ENCODE measurements around the gene CMKLR1. TPM values are rescaled to one million over a fixed set of nuclear protein-coding genes. Genes with fewer than 3 reads are reported as not detected.

Gene CMKLR1
- total and polyA plus RNA-seq, 9 of the 15 experiments (the other 6 are each of a cell fraction or from before 2014, with no cell fraction given) = 0.11 to 1.4 (median 0.20) TPM

DNA sequence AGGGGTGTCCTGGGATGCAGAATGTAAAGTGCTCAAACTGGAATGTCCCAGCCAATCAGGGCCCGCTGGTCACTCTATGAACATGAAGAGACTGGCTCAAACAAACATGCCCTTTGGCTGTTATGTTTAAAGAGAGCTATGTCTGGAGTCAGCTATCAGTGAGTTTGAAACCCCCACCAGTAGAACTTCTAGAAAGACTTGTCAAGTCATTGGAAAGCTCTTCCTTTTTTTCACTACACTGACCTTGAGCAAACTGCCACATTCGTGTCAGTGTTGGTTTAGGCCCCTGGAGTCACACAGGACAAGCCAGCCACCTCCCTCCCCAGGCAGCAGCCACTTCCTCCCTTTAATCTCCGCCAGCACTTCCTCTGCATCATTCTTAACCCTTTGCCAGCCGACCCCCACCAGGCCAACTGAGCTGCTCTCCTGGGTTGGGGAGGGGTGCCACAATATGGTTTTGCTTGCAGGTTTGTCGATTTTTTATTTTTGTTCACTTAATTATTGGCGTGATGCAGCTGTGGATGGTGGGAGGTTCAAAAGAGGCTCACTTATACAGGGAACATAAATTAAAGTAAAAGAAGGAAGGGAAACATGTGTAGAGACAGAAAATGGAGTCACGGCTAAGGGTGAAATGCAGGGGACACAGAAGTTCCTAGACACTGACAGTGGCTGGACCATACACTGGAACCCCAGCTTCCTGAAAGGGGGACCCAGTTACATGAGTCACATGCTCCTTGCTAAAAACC is 25.3 kb downstream of the CMKLR1 start (continued):
- TF ChIP-seq ZNF695 (CRISPR knock-in tag; IDR thresholded peaks at IDR 0.05) (no peak), BRD4 (IDR thresholded peaks at IDR 0.05) (peak; percentile 53; the same call in 1 of the 2 replicates), MEIS2 (IDR thresholded peaks at IDR 0.05; ENCODE audit: partially characterized antibody) (peak; percentile 29), CBFA2T3 (IDR thresholded peaks at IDR 0.05) (peak; percentile 46; the same call in 1 of the 2 replicates), REST (IDR thresholded peaks at IDR 0.05; ENCODE audit: borderline replicate concordance) (peak; percentile 24; the same call in 1 of the 2 replicates), REST (CRISPR knock-in tag; IDR thresholded peaks at IDR 0.05; ENCODE audit: low read depth) (no peak), ESRRA (IDR thresholded peaks at IDR 0.05; ENCODE audit: borderline replicate concordance, low read depth) (peak; percentile 92), ETV5 (CRISPR knock-in tag; IDR thresholded peaks at IDR 0.05; ENCODE audit: low read depth) (0 out of 2 replicates have a peak, but pooled peaks have one; percentile 13), EHMT2 (IDR thresholded peaks at IDR 0.05) (0 out of 2 replicates have a peak, but pooled peaks have one; percentile 20), DPF2 (IDR thresholded peaks at IDR 0.05) (peak; percentile 64; the same call in 1 of the 2 replicates), C11orf30 (IDR thresholded peaks at IDR 0.05; ENCODE audit: low read depth) (0 out of 2 replicates have a peak, but pooled peaks have one; percentile 26), ZNF282 (CRISPR knock-in tag; IDR thresholded peaks at IDR 0.05) (no peak), EP300 (IDR thresholded peaks at IDR 0.05; ENCODE audit: low read length) (peak; percentile 59), CREM (IDR thresholded peaks at IDR 0.05; ENCODE audit: low read depth) (peak; percentile 65; the same call in 1 of the 2 replicates), CXXC5 (CRISPR knock-in tag; IDR thresholded peaks at IDR 0.05) (0 out of 2 replicates have a peak, but pooled peaks have one; percentile 16), ZNF717 (CRISPR knock-in tag; IDR thresholded peaks at IDR 0.05) (no peak)
- TF ChIP-seq, protein P1, sequence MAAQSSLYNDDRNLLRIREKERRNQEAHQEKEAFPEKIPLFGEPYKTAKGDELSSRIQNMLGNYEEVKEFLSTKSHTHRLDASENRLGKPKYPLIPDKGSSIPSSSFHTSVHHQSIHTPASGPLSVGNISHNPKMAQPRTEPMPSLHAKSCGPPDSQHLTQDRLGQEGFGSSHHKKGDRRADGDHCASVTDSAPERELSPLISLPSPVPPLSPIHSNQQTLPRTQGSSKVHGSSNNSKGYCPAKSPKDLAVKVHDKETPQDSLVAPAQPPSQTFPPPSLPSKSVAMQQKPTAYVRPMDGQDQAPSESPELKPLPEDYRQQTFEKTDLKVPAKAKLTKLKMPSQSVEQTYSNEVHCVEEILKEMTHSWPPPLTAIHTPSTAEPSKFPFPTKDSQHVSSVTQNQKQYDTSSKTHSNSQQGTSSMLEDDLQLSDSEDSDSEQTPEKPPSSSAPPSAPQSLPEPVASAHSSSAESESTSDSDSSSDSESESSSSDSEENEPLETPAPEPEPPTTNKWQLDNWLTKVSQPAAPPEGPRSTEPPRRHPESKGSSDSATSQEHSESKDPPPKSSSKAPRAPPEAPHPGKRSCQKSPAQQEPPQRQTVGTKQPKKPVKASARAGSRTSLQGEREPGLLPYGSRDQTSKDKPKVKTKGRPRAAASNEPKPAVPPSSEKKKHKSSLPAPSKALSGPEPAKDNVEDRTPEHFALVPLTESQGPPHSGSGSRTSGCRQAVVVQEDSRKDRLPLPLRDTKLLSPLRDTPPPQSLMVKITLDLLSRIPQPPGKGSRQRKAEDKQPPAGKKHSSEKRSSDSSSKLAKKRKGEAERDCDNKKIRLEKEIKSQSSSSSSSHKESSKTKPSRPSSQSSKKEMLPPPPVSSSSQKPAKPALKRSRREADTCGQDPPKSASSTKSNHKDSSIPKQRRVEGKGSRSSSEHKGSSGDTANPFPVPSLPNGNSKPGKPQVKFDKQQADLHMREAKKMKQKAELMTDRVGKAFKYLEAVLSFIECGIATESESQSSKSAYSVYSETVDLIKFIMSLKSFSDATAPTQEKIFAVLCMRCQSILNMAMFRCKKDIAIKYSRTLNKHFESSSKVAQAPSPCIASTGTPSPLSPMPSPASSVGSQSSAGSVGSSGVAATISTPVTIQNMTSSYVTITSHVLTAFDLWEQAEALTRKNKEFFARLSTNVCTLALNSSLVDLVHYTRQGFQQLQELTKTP (IDR thresholded peaks at IDR 0.05; ENCODE audit: low read depth in 1 of 2, partially characterized antibody in 2 of 2) = peak in 1 of 2 experiments; percentile 24

Data from K562 (cell line).